ENCODE results near the gene CCZ1.
A peak's percentile ranks its signal among the peaks of the same experiment; 100 is the strongest.
"Not testable (repeated sequence)": the region's sequence is repeated elsewhere in the genome, so short reads cannot be mapped to it uniquely, and the experiment has no call there.

CCZ1 gene

DNA sequence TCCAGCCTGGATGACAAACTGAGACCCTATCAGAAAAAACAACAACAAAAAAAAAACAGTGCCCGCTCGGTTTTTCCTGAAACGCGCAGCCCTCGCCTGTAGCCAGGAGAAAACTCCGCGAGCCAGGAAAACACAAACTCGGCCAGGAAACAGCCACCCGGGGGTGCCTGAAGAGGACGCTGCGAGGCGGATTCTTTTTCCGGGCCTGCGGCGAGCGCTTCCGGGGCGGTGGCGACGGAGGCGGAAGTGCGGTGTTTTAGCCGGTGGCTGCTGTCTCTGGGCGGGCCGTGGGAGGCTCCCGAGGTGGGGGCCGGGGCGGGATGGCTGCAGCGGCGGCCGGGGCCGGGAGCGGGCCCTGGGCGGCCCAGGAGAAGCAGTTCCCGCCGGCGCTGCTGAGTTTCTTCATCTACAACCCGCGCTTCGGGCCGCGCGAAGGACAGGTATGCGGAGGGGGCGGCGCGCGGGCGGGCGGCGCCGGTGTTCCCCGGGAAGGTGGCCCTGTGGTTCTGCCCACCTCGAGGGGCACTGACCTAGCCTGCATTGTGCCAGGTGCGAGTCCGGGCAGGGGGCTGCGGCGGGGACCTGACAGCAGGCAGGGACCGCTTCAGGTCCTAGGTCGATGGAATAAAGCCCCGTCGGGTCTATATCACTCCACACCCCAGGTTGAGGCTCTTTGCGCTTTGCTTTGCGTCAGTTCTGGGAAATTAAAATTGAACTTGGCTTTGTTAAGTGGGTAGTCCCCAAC lies at the start of gene CCZ1:
TSS of gene CCZ1 (plus strand) at position 254 of the 745 bp plus-strand sequence. CDS start at position 321, 67 bp downstream.
- DNase-seq, result peak; percentile 79

DNA sequence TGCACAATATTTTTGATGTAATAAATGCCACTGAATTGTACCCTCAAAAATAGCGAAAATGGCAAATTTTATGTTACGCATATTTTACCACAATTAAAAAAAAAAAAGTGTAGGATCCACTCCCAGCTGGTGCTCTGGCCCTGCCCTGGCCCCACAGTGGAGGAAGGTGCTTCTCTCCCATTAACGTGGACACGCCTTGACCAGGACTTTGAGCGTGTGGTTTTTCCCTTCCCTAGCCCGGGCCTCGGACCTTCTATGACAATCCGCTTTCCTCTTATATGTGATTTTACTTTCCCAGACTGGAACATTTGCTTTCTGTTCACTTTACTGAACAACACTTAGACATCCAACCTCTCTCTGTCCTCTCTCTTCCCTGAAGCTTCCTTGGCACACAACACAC lies 47.6 kb upstream of the CCZ1 start:
- no peak for TF ChIP-seq GATA1 (IDR thresholded peaks at IDR 0.05; ENCODE audit: low read depth, low read length)
- TF ChIP-seq POLR2A (IDR thresholded peaks at IDR 0.05; ENCODE audit: low read length), result no peak
- DNase-seq, result no peak

GRCh38 chr7:5854738-5855137 lies 43.8 kb upstream of the CCZ1 start:
- TF ChIP-seq GATA1 (IDR thresholded peaks at IDR 0.05; ENCODE audit: low read depth, low read length) (no peak), POLR2A (IDR thresholded peaks at IDR 0.05; ENCODE audit: low read length) (no peak)
- DNase-seq, result no peak

GRCh38 chr7:5857041-5857575 lies 41.4 kb upstream of the CCZ1 start:
- DNase-seq, result not testable (repeated sequence)

DNA sequence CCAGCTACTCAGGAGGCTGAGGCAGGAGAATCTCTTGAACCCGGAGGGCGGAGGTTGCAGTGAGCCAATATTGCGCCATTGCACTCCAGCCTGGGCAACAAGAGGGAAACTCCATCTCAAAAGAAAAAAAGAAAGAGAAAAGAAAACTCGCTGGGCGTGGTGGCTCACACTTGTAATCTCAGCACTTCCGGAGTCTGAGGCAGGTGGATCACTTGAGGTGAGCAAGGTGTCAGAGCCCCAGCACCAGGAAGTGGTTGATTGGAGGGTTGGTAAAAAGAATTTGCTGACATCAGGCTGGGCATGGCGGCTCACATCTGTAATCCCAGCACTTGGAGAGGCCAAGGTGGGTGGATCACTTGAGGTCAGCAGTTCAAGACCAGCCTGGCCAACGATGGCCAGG lies 40.0 kb upstream of the CCZ1 start:
- not testable (repeated sequence) for DNase-seq

DNA sequence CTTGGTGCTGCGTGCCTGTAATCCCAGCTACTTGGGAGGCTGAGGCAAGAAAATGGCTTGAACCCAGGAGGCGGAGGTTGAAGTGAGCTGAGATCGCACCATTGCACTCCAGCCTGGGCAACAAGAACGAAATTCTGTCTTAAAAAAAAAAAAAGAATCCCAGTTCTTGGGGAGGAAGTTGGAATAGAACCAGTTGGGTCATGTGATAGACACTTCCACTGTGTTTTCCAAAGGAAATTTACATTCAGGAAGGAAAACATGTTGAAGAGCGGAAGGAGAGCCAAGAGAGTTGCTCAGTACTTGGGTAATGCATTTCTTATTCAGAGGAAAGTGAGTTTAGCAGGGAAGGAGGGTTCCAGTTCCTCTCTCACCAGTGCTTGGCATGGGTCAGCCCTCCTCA lies 37.3 kb upstream of the CCZ1 start:
- not testable (repeated sequence) for DNase-seq

DNA sequence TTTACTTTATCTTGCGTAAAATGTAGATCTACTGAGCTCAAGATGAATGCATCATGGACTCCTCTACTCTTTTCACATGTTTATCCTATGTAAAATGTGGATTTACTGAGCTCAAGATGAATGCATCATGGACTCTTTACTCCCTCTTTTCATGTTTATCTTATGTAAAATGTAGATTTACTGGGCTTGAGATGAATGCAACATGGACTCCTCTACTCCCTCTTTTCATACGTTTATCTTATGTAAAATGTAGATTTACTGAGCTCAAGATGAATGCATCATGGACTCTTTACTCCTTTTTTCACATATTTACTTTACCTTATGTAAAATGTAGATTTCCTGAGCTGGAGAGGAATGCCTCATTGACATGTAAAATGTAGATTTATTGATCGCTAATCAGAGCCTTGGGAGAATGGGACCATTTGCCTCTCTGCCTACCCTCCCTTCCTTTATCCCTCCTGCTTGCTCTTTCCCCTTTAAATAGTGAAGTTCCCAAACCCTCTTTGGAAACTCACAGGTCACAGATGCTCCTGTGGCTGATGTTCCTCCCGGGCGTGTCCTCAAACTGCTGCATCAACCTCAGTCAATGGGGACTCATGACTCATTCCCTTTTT lies 35.7 kb upstream of the CCZ1 start:
- not testable (repeated sequence) for DNase-seq

DNA sequence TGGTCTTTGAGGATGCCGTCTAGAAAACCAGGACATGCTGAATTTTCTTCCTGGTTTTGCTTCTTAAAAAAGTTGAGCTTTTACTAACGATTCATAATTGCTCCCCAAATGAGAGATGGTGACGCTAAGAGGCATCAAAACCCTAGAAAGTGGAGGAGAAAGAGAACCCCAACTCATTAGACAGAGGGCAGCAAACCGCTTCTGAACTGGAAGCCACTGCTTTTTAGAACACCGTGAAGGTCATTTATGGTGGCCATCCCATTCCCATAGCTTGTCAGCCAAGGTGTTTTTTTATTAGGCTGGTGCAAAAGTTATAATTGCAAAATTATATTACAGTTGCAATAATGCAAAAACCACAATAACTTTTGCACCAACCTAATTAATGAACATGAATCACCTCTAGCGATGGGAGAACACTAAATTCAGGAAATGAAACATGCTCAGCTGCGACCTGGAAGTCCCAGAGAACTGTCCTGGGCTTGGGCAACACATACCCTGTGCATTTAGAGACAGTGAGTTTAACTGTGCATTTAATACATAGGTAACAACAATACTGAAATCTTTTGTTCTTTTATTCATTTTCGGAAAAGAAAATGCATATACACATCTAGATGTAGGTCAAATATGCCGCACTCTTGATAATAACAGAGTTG lies 33.1 kb upstream of the CCZ1 start:
- DNase-seq, result not testable (repeated sequence)

GRCh38 chr7:5867060-5867459 lies 31.5 kb upstream of the CCZ1 start:
- TF ChIP-seq GATA1 (IDR thresholded peaks at IDR 0.05; ENCODE audit: low read depth, low read length) (no peak), POLR2A (IDR thresholded peaks at IDR 0.05; ENCODE audit: low read length) (no peak)
- DNase-seq, result no peak

DNA sequence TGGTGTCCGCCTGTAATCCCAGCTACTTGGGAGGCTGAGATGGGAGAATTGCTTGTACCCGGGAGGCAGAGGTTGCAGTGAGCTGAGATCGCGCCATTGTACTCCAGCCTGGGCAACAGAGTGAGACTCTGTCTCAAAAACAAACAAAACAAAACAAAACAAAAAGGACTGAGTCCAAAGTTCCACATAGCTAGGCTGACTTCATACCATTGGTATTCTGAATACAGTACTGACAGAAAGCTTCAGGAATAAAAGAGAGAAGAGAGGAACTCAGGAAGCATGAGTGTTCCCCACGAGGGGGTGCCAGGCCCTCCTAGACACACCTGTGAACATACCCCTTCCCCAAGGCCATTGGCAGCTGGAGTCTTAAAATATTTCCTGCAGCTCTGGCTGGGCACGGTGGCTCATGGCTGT lies 29.6 kb upstream of the CCZ1 start:
- not testable (repeated sequence) for DNase-seq

- DNase-seq, result no peak
- no peak for TF ChIP-seq GATA1 (IDR thresholded peaks at IDR 0.05; ENCODE audit: low read depth, low read length)
These were observed 28.8 kb upstream of the CCZ1 start for GRCh38 chr7:5869691-5870090.

DNA sequence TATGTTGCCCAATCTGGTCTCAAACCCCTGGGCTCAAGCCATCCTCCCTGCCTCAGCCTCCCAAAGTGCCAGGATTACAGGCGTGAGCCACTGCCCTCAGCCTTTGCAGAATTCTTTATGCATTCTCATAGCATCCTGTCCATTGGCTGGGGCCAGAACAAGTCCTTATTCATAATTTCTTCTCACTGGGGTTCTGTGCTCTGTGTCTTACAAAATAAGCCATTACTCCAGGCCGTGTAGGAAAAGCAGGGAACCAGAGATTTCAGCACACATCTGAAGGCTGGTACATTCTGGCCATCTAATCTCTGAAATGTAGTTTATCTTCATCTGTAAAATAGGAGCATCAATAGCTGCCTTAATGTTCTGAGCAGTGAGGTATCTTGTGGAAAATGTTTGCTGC lies 28.2 kb upstream of the CCZ1 start:
- no peak for TF ChIP-seq POLR2A (IDR thresholded peaks at IDR 0.05; ENCODE audit: low read length)
- no peak for TF ChIP-seq GATA1 (IDR thresholded peaks at IDR 0.05; ENCODE audit: low read depth, low read length)
- DNase-seq, result no peak

DNA sequence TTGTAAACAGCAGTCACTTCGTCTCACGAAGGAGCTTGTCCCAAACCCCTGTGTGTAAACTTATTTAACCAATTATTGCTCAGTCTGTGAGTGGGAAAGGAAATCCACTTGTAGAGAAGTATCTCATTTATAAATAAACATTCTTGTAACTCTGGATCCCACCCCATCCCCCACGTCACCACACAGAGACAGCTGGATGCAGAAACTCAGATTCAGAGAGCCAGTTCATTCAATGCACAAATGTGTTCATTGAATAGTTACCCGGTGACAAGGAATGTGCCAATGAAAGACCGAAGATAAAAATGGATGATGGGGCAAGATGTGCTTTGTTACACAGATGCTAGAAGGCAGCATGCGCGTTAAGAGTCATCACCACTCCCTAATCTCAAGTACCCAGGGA lies 26.2 kb upstream of the CCZ1 start:
- no peak for DNase-seq
- TF ChIP-seq POLR2A (IDR thresholded peaks at IDR 0.05; ENCODE audit: low read length) (no peak), GATA1 (IDR thresholded peaks at IDR 0.05; ENCODE audit: low read depth, low read length) (no peak)

DNA sequence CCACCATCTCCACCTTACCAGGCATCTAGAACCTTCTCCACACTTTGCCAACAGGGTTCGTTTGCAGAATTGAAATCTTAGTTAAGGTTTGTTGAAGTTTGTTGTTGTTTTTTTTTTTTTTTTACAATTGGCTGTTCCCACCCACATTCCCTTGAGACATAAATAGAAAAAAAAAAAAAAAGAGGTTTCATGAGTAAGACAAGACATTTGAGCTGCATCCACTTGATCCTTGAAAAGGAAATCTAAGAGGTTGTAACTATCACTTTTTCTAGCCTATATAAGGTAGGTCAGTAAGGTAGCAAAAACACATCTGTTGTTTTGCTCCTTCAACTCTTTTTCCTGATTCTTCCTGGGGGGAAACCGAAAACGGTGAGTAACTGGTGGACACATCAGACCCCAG lies 18.9 kb upstream of the CCZ1 start:
- not testable (repeated sequence) for DNase-seq

GRCh38 chr7:5880106-5880505 lies 18.4 kb upstream of the CCZ1 start:
- DNase-seq, result not testable (repeated sequence)

GRCh38 chr7:5884431-5884830 lies 14.1 kb upstream of the CCZ1 start:
- not testable (repeated sequence) for DNase-seq

DNA sequence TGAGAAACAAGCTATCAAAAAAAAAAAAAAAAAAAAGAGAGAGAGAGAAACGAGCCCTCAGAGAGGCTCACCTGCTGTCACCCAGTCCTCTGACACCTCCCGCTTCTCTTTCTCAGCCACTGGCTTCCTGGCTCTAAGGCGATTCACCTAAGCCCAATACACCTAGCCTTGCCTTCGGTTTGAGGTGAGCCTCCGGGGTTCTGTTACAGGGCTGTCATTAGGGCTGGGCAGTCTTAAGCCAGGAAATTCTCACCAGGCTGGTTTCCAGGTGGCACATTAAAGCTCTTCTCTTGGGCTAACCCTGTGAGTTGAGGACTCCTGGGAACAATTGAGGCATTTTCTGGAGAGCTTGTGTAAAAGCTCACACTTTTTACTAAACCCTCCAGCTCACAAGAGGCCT lies 10.5 kb upstream of the CCZ1 start:
- DNase-seq, result not testable (repeated sequence)

GRCh38 chr7:5890244-5890643 lies 8.3 kb upstream of the CCZ1 start:
- not testable (repeated sequence) for DNase-seq

Data from erythroblast (primary cell).